Kidney (tissue), 14 donors: ENCODE measurements around the gene DBN1. TPM values are rescaled to one million over a fixed set of nuclear protein-coding genes. Genes with fewer than 3 reads are reported as not detected.

ENCODE experiments used
- DNase-seq, 5 donors: peaks; one replicate each; pipeline ENCODE4 v3.0.0-alpha.2; 2013 to 2020
- FAIRE-seq: peaks from 2 replicates; lab custom pipeline; 2012; peaks lifted over from hg19 to GRCh38; lab: Jason Lieb, UNC
- H3K27ac ChIP-seq, 2 donors: one replicate each; pipeline ENCODE4 v1.7.0; 2013; ENCODE audit warnings: low read depth in 2 of 2, low read length in 2 of 2, inconsistent platforms in 1 of 2
- H3K27me3 ChIP-seq: one replicate; pipeline ENCODE4 v1.7.1; 2013; ENCODE audit warnings: low read length, inconsistent platforms; ENCODE audit not compliant: control insufficient read depth, insufficient read depth
- H3K36me3 ChIP-seq, 3 donors: one replicate each; pipeline versions ENCODE4 v1.7.0 to v1.7.1; 2013; ENCODE audit warnings: low read length in 3 of 3, control low read depth in 1 of 3, inconsistent platforms in 1 of 3; ENCODE audit not compliant: insufficient read depth in 3 of 3, control insufficient read depth in 2 of 3
- H3K4me1 ChIP-seq, 3 donors: one replicate each; pipeline versions ENCODE4 v1.7.0 to v1.7.1; 2013; ENCODE audit warnings: low read length in 3 of 3, inconsistent platforms in 1 of 3, low read depth in 1 of 3; ENCODE audit not compliant: control insufficient read depth in 2 of 3, insufficient read depth in 2 of 3
- H3K4me3 ChIP-seq, 3 donors: one replicate each; pipeline versions ENCODE4 v1.7.0 to v1.8.1; 2013; ENCODE audit warnings: low read length in 3 of 3, control low read depth in 1 of 3, inconsistent platforms in 1 of 3
- H3K9ac ChIP-seq, 3 donors: one replicate each; pipeline versions ENCODE4 v1.7.0 to v1.7.1; 2013; ENCODE audit warnings: low read length in 3 of 3, control low read depth in 1 of 3, inconsistent platforms in 1 of 3
- H3K9me3 ChIP-seq, 3 donors: one replicate each; pipeline versions ENCODE4 v1.7.0 to v1.7.1; 2013; ENCODE audit warnings: low read length in 3 of 3, control low read depth in 1 of 3, inconsistent platforms in 1 of 3; ENCODE audit not compliant: control insufficient read depth in 2 of 3, insufficient read depth in 1 of 3
- intact Hi-C: fragments of 100-400 bp; cut with DNase I; formaldehyde crosslinking; loops from one replicate; pipeline ENCODE4 v1.11.1; 2022
- polyA plus RNA-seq: library from polyadenylated mRNA; stranded (reverse); fragments of 350-450 nt; fragmentation: Illumina TruSeq; extraction: RNeasy Lipid Tissue Mini Kit (QIAGEN cat#74804); gene quantifications from one replicate; pipeline ENCODE4 v1.2.3, GENCODE V29; 2014; ENCODE audit warnings: low read depth, low replicate concordance; ENCODE audit not compliant: insufficient read depth
- total RNA-seq: library from RNA; stranded (reverse); fragmentation: NEBNext Ultra II Directional; extraction: Animal tissue kit (Norgen Biotek cat#: 25700); gene quantifications from one replicate; pipeline ENCODE4 v1.2.1, GENCODE V29; 2021
- TF ChIP-seq, protein P1 (sequence below): IDR thresholded peaks from 3 replicates; pipeline ENCODE4 v1.5.1; 2012; ENCODE audit warnings: mild to moderate bottlenecking, moderate library complexity, borderline replicate concordance; ENCODE audit not compliant: insufficient read depth; ENCODE audit errors: extremely low read depth
- donor health status: control.
- donor health status: control.
- donor health status: control.
- donor health status: control.
- donor health status: control.
- donor health status: DM: yes; HTN: yes; CAD: no.
- donor health status: Normal renal cell carcinoma (clear cell type).

The DBN1 gene
- total and polyA plus RNA-seq, 2 donors from 2014 or later = 56.5 to 64.2 TPM

DNA sequence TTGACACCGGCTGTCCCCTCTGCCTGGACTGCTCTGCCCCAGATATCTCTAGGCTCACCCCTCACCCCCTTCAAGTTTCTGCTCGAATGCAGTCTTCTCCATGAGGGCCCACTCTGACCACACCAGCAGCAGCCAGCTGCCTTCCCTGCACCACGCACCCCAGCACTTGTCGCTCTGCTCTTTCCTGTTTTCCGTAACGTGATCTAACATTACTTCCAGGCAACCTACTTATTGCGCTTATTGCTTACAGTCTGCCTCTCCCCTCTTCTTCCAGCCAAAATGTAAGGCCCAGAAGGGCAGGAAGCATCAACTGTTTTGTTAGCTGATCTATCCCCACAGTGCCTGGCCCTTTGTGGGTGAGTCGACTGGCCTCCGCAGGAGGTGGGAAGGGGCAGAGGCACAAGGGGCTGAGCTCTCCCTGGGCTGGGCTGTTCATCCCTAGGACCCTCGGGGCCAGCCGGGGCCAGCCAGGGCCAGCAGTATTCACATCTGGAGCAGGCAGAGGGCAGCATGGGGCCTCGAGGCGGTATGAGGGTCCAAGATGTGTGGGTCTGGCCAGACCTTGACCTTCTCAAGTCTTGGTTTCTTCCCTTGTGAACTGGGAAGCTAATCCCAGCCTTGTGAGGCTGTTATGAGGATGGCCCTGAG, 11.6 kb upstream of the DBN1 start:
- Histone ChIP-seq H3K27me3 (no peaks in the 10 kb centered on the region), H3K27ac (no peak overlapping the region), H3K9ac (no peak overlapping the region), H3K4me3 (no peak overlapping the region), H3K9me3 (no peaks in the 10 kb centered on the region), H3K4me1 (no peaks in the 10 kb centered on the region), H3K36me3 (no peaks in the 10 kb centered on the region)
- DNase-seq = peak in 1 of 5 donors; percentile 70
- intact Hi-C loops = no loop called here
- TF ChIP-seq, protein P1, sequence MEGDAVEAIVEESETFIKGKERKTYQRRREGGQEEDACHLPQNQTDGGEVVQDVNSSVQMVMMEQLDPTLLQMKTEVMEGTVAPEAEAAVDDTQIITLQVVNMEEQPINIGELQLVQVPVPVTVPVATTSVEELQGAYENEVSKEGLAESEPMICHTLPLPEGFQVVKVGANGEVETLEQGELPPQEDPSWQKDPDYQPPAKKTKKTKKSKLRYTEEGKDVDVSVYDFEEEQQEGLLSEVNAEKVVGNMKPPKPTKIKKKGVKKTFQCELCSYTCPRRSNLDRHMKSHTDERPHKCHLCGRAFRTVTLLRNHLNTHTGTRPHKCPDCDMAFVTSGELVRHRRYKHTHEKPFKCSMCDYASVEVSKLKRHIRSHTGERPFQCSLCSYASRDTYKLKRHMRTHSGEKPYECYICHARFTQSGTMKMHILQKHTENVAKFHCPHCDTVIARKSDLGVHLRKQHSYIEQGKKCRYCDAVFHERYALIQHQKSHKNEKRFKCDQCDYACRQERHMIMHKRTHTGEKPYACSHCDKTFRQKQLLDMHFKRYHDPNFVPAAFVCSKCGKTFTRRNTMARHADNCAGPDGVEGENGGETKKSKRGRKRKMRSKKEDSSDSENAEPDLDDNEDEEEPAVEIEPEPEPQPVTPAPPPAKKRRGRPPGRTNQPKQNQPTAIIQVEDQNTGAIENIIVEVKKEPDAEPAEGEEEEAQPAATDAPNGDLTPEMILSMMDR = no peak
- no peak for FAIRE-seq

DNA sequence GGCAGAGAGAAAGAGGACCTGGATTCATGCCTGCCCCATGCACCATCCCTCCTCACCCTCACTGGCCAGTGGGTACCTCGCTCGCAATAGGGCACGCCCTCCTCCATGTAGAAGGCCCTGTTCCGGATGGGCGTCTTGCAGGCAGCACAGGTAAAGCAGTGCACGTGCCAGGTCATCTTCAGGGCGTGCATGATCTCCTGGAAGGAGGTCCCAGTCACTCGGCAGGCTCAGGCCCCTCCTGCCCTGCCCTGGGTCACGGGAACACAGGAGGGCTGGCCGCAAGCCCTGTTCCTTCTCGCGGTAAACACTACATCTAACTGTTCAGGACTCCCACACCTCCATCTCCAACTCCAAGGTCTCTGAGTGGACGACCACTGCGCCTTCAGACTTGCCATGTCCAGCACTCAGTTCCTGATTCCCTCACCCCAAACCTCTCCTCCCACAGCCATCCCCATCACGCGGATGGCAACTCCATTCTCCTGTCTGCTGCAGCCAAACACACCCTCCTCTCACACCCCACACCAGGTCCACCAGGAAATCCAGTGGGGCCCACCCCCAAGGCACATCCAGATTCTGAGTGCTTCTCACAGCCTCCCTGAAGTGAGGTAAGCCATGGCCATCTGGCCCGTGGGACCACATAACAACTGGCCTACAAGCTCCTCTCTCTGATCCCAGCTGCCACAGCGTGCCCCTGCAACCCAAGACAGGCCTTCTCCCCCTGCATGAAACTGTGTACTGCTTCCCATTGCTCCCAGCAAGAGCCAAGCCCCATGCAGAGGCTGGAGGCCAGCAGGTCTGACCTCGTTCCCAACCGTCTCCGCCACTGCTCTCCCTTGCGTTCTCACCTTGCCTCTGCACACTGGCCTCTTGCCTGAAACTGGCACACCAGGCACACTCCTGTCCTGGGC, 10.8 kb upstream of the DBN1 start:
- DNase-seq (peak in 1 of 5 donors; percentile 68), FAIRE-seq (no peak)
- Histone ChIP-seq H3K9me3 (no peaks in the 10 kb centered on the region), H3K4me1 (no peaks in the 10 kb centered on the region), H3K9ac (no peak overlapping the region), H3K27me3 (no peaks in the 10 kb centered on the region), H3K27ac (no peak overlapping the region), H3K4me3 (no peak overlapping the region), H3K36me3 (no peaks in the 10 kb centered on the region)
- intact Hi-C loops = no loop called here
- TF ChIP-seq, protein P1 = no peak

DNA sequence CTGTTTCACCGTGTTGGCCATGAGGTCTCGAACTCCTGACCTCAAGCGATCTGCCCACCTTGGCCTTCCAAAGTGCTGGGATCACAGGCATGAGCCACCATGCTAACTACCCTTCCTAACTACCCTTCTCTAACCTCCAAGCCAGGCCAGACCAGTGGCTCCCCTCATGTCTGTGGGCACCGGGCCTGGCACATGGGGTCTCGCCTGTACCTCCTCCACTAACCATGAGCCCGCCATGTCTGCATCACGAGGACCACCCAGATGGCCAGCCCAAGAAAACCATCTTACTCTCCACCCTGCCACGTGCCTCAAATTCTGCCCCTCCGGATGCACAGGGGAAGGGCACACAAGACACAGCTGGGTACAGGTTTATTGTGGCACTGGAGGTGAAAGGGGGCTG, 9.6 kb upstream of the DBN1 start:
- H3K9me3 ChIP-seq = no peaks in the 10 kb centered on the region
- FAIRE-seq (no peak), DNase-seq (peak in 1 of 5 donors; percentile 61)
- TF ChIP-seq, protein P1 = no peak
- no peak overlapping the region for H3K9ac ChIP-seq
- no peaks in the 10 kb centered on the region for H3K4me1 ChIP-seq
- no peak overlapping the region for H3K27ac ChIP-seq
- H3K36me3 ChIP-seq = no peaks in the 10 kb centered on the region
- no peaks in the 10 kb centered on the region for H3K27me3 ChIP-seq
- intact Hi-C loops = no loop called here
- H3K4me3 ChIP-seq = no peak overlapping the region
